SH-SY5Y (cell line): Measurements from ENCODE around the gene DOCK4.

Experiments used
- GATA2 ChIP-seq: IDR thresholded peaks from 2 replicates; pipeline ENCODE4 v1.6.1; 2011; ENCODE audit warnings: mild to moderate bottlenecking, low read depth, low read length
- GATA3 ChIP-seq: IDR thresholded peaks from 2 replicates; pipeline ENCODE4 v1.6.1; 2011; ENCODE audit warnings: low read depth, mild to moderate bottlenecking, low read length, moderate library complexity

GRCh38 chr7:112074464-112074863 is 131.7 kb downstream of the DOCK4 start:
- TF ChIP-seq GATA3 (no peak), GATA2 (no peak)
